ENCODE measurements around the gene ZFPM1. TPM values are rescaled to one million over a fixed set of nuclear protein-coding genes. Genes with fewer than 3 reads are reported as not detected.

ZFPM1 gene
- total RNA-seq, 1 donor from 2014 or later: 1.7 TPM

DNA sequence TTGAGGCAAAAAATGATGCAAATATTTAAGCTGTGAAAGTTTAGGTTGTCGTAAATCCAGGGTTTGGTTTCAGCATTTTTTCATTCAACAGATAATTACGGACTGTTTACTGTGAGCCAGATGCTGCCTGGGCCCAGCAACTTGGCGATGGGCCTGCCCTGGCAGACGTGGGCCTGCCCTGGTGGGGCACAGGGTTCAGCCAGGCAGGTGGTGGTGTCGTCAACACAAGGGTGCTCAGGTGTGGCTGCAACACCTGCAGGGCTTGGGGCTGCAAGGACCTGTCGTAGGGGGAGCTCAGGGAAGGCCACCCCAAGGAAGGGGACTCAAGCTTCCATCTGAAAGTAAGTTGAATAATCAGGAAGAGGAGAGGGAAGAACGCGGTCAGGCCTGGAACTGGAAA lies 132.2 kb downstream of the ZFPM1 start:
- Histone ChIP-seq H3K9me3 (no peaks in the 10 kb centered on the region), H3K4me1 (no peaks in the 10 kb centered on the region), H3K27ac (no peak overlapping the region), H3K27me3 (no peaks in the 10 kb centered on the region), H3K4me3 (no peak overlapping the region), H3K36me3 (peaks cover 0 to 44% of the 10 kb centered on the region in 2 donors)
- TF ChIP-seq, protein P1, sequence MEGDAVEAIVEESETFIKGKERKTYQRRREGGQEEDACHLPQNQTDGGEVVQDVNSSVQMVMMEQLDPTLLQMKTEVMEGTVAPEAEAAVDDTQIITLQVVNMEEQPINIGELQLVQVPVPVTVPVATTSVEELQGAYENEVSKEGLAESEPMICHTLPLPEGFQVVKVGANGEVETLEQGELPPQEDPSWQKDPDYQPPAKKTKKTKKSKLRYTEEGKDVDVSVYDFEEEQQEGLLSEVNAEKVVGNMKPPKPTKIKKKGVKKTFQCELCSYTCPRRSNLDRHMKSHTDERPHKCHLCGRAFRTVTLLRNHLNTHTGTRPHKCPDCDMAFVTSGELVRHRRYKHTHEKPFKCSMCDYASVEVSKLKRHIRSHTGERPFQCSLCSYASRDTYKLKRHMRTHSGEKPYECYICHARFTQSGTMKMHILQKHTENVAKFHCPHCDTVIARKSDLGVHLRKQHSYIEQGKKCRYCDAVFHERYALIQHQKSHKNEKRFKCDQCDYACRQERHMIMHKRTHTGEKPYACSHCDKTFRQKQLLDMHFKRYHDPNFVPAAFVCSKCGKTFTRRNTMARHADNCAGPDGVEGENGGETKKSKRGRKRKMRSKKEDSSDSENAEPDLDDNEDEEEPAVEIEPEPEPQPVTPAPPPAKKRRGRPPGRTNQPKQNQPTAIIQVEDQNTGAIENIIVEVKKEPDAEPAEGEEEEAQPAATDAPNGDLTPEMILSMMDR (IDR thresholded peaks at IDR 0.05): no peak
- intact Hi-C loops (cut with DNase I): no loop called here
- DNase-seq (ENCODE audit: extremely low spot score in 2 of 2): no peak

DNA sequence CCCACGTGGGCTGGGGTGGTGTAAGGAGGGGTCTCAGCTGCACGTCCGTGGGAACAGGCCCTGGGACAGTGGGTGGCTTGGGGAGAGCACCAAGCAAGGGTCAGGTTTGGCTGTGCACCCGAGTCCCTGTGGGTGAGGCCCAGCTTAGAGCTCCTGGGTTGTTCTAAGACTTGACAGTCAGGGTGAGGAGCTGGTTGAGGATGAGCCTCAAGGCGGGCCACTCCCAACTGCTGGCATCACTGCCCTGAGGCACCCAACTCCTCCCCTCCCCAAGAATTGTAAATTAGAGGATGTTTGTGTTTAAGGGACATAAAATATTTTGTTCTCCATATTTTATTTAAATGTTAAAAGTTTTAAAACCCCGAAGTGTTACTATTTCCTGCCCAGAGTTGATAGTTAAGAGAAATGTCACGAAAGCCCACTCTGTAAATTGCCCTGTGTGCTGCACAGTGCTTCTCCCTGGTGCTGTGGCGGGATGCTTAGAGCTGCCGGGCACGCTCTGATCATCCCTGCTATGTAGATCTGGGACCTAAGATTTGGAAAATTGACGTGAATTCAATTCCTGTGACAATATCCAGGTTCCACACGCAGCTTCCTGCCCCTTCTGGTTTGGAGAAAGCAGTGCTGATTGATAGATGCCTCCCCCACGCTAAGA lies 133.0 kb downstream of the ZFPM1 start:
- no peak for DNase-seq (ENCODE audit: extremely low spot score in 2 of 2)
- Histone ChIP-seq H3K9me3 (no peaks in the 10 kb centered on the region), H3K4me1 (no peaks in the 10 kb centered on the region), H3K36me3 (peaks cover 0 to 37% of the 10 kb centered on the region in 2 donors), H3K27me3 (no peaks in the 10 kb centered on the region), H3K4me3 (no peak overlapping the region), H3K27ac (no peak overlapping the region)
- intact Hi-C loops (cut with DNase I): no loop called here
- TF ChIP-seq, protein P1 (IDR thresholded peaks at IDR 0.05): no peak
- no peak for TF ChIP-seq POLR2AphosphoS5 (IDR thresholded peaks at IDR 0.05; ENCODE audit: insufficient read depth in 1 of 2, low read depth in 1 of 2)
- TF ChIP-seq POLR2A (IDR thresholded peaks at IDR 0.05): no peak

Small RNA genes lying within 50 kb of the gene (microRNA-seq; reads per million reads assigned to microRNA genes)
- not detected for gene MIR5189 (ENCODE audit: borderline number of aligned reads, borderline replicate concordance)

Small RNA genes lying within 50 kb of the gene (small RNA-seq; reads per million reads assigned to genes)
- not detected for gene MIR5189

Other genes starting within 250 kb of the ZFPM1 start
- 2.2 TPM for gene ZNF469, start 70.3 kb upstream of the ZFPM1 start, total RNA-seq
- 18.4 TPM for gene ZC3H18, start 117.1 kb downstream of the ZFPM1 start, total RNA-seq
- not detected for gene IL17C, start 185.3 kb downstream of the ZFPM1 start, total RNA-seq
- gene CYBA, start 197.8 kb downstream of the ZFPM1 start, total RNA-seq: 188 TPM
- 33.1 TPM for gene MVD, start 209.8 kb downstream of the ZFPM1 start, total RNA-seq
- not detected for gene SNAI3, start 233.2 kb downstream of the ZFPM1 start, total RNA-seq